Measurements from ENCODE around the gene BCL2L2. TPM values are rescaled to one million over a fixed set of nuclear protein-coding genes. Genes with fewer than 3 reads are reported as not detected.

BCL2L2 gene
- total RNA-seq, 4 donors from 2014 or later: 41.5 to 72.2 (median 68.3) TPM

- intact Hi-C loops (cut with DNase I; ENCODE audit: low total_unique reads): loop anchor here (10.0 kb wide), 1 partner anchor 98 kb away; no protein-coding TSS in a partner anchor
- TF ChIP-seq CTCF (IDR thresholded peaks at IDR 0.05) (no peak), POLR2A (IDR thresholded peaks at IDR 0.05) (no peak)
- 82 to 89% methylated on average over 19 to 25 of the region's 27 CpGs for WGBS, 2 donors
- no peak overlapping the region for H3K4me3 ChIP-seq (ENCODE audit: low read depth, poor library complexity, severe bottlenecking)
- peak in 1 of 2 donors; percentile 75 for DNase-seq (ENCODE audit: low spot score in 2 of 2)
These were observed 40.2 kb downstream of the BCL2L2 start for GRCh38 chr14:23346693-23347405.

- 92 to 97% methylated on average over 14 to 19 of the region's 19 CpGs for WGBS, 2 donors
- intact Hi-C loops (cut with DNase I; ENCODE audit: low total_unique reads): loop anchor here (10.0 kb wide), 1 partner anchor 97 kb away; no protein-coding TSS in a partner anchor
These were observed 41.0 kb downstream of the BCL2L2 start for GRCh38 chr14:23347406-23348296.

GRCh38 chr14:23348297-23348655 is 41.6 kb downstream of the BCL2L2 start:
- WGBS, 2 donors: 83 to 87% methylated on average over 6 of the region's 6 CpGs

More at GRCh38 chr14:23347406-23348296, 41.0 kb downstream of the BCL2L2 start:
- TF ChIP-seq CTCF (IDR thresholded peaks at IDR 0.05) (no peak), POLR2A (IDR thresholded peaks at IDR 0.05) (no peak)
- DNase-seq (ENCODE audit: low spot score in 2 of 2): peak in 1 of 2 donors; percentile 60
- H3K4me3 ChIP-seq (ENCODE audit: low read depth, poor library complexity, severe bottlenecking): no peak overlapping the region

GRCh38 chr14:23349156-23349845 is 42.7 kb downstream of the BCL2L2 start:
- intact Hi-C loops (cut with DNase I; ENCODE audit: low total_unique reads): loop anchor here (10.0 kb wide), 1 partner anchor 96 kb away; no protein-coding TSS in a partner anchor
- WGBS, 2 donors: 87 to 93% methylated on average over 8 of the region's 8 CpGs
- peak in 1 of 2 donors; percentile 79 for DNase-seq (ENCODE audit: low spot score in 2 of 2)
- no peak overlapping the region for H3K4me3 ChIP-seq (ENCODE audit: low read depth, poor library complexity, severe bottlenecking)
- TF ChIP-seq POLR2A (IDR thresholded peaks at IDR 0.05) (no peak), CTCF (IDR thresholded peaks at IDR 0.05) (no peak)

More at GRCh38 chr14:23348297-23348655, 41.6 kb downstream of the BCL2L2 start:
- intact Hi-C loops (cut with DNase I; ENCODE audit: low total_unique reads): loop anchor here (10.0 kb wide), 1 partner anchor 97 kb away; no protein-coding TSS in a partner anchor
- TF ChIP-seq CTCF (IDR thresholded peaks at IDR 0.05) (no peak), POLR2A (IDR thresholded peaks at IDR 0.05) (no peak)
- DNase-seq (ENCODE audit: low spot score in 2 of 2): peak in 1 of 2 donors; percentile 72
- no peak overlapping the region for H3K4me3 ChIP-seq (ENCODE audit: low read depth, poor library complexity, severe bottlenecking)

GRCh38 chr14:23351681-23352505 is 45.3 kb downstream of the BCL2L2 start:
- peak in 1 of 2 donors; percentile 70 for DNase-seq (ENCODE audit: low spot score in 2 of 2)
- H3K4me3 ChIP-seq (ENCODE audit: low read depth, poor library complexity, severe bottlenecking): peak overlapping the region; percentile 37
- TF ChIP-seq POLR2A (IDR thresholded peaks at IDR 0.05): no peak
- no peak for TF ChIP-seq CTCF (IDR thresholded peaks at IDR 0.05)
- WGBS, 2 donors: 7 to 15% methylated on average over 28 to 51 of the region's 61 CpGs
- intact Hi-C loops (cut with DNase I; ENCODE audit: low total_unique reads): no loop called here
